SK-N-MC (cell line): ENCODE results near the gene MYO18A.

Experiments
- EZH2 ChIP-seq: fragments of 200-600 bp; sonication (generic); IDR thresholded peaks from one replicate; pipeline ENCODE4 v1.6.1; 2017; ENCODE audit warnings: antibody characterized with exemption
- POLR2AphosphoS5 ChIP-seq: IDR thresholded peaks from 2 replicates; pipeline ENCODE4 v1.6.1; 2012; ENCODE audit warnings: mild to moderate bottlenecking, low read depth, low read length, borderline replicate concordance

GRCh38 chr17:29163563-29163962, 16.6 kb downstream of the MYO18A start:
- TF ChIP-seq POLR2AphosphoS5 (no peak), EZH2 (no peak)
